ENCODE data around the gene ACVR1.

ACVR1 gene

GRCh38 chr2:157821519-157822131, 54.5 kb downstream of the ACVR1 start:
- DNase-seq (ENCODE audit: extremely low read depth, low read depth) = no peak
- no peak for TF ChIP-seq CTCF (IDR thresholded peaks at IDR 0.05; ENCODE audit: low read depth, low read length)

- no peak for TF ChIP-seq CTCF (IDR thresholded peaks at IDR 0.05; ENCODE audit: low read depth, low read length)
- DNase-seq (ENCODE audit: extremely low read depth, low read depth) = no peak
Measured at GRCh38 chr2:157820193-157820592, 55.9 kb downstream of the ACVR1 start.

GRCh38 chr2:157819761-157820160, 56.4 kb downstream of the ACVR1 start:
- no peak for TF ChIP-seq CTCF (IDR thresholded peaks at IDR 0.05; ENCODE audit: low read depth, low read length)
- no peak for DNase-seq (ENCODE audit: extremely low read depth, low read depth)

GRCh38 chr2:157818227-157818626, 57.9 kb downstream of the ACVR1 start:
- no peak for DNase-seq (ENCODE audit: extremely low read depth, low read depth)
- TF ChIP-seq CTCF (IDR thresholded peaks at IDR 0.05; ENCODE audit: low read depth, low read length) = no peak

GRCh38 chr2:157815421-157815820, 60.7 kb downstream of the ACVR1 start:
- no peak for DNase-seq (ENCODE audit: extremely low read depth, low read depth)
- TF ChIP-seq CTCF (IDR thresholded peaks at IDR 0.05; ENCODE audit: low read depth, low read length) = no peak

GRCh38 chr2:157813467-157813866, 62.7 kb downstream of the ACVR1 start:
- TF ChIP-seq CTCF (IDR thresholded peaks at IDR 0.05; ENCODE audit: low read depth, low read length) = no peak
- no peak for DNase-seq (ENCODE audit: extremely low read depth, low read depth)

- no peak for TF ChIP-seq CTCF (IDR thresholded peaks at IDR 0.05; ENCODE audit: low read depth, low read length)
- DNase-seq (ENCODE audit: extremely low read depth, low read depth) = no peak
Measured at GRCh38 chr2:157810037-157810436, 66.1 kb downstream of the ACVR1 start.
